EH (cell line): Measurements from ENCODE around the gene DPYSL4.

Experiments used
- DNase-seq: peaks from one replicate; pipeline ENCODE4 v3.0.0-alpha.2; 2015; ENCODE audit warnings: low read depth

DPYSL4 gene

DNA sequence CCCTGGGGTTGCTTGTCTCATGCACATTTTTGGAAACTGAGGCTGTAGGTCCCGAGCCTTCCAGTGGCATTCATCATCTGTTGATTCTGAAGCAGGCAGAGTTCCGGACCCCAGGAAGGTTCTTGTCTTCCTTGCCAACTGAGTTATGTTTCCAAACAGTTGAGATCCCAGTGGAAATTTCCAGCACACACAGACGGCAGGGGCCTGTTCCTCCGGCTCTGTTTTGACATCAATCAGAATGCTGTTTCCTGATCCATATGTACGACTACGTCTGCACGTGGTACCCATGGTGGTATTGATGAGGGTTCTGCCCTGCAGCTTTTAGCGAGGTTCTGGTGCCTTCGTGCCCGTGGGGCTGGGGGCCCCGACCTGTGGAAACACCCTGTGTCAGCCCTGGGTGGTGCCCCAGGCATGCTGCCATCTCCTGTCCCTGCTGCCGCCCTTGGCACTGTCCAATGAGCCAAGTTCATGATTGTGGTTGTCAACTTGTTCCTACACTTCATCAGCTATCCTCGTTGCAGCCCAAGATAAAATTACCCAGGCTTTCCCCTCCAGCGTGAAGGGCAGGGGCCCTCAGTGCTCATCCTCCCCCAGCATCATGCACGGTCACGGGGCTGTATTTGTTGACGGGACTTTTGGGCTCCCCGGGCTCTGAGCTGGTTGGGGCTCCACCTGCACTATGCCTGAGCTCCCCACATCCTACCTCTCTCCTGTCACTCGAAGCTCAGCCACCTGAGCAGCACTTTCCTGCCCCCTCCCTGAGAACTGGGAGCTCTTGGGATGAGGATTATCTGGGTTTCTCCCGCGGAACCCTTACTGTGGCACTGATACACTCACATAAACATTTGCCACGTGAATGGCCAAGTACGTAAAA, 7.8 kb upstream of the DPYSL4 start:
- DNase-seq = no peak

DNA sequence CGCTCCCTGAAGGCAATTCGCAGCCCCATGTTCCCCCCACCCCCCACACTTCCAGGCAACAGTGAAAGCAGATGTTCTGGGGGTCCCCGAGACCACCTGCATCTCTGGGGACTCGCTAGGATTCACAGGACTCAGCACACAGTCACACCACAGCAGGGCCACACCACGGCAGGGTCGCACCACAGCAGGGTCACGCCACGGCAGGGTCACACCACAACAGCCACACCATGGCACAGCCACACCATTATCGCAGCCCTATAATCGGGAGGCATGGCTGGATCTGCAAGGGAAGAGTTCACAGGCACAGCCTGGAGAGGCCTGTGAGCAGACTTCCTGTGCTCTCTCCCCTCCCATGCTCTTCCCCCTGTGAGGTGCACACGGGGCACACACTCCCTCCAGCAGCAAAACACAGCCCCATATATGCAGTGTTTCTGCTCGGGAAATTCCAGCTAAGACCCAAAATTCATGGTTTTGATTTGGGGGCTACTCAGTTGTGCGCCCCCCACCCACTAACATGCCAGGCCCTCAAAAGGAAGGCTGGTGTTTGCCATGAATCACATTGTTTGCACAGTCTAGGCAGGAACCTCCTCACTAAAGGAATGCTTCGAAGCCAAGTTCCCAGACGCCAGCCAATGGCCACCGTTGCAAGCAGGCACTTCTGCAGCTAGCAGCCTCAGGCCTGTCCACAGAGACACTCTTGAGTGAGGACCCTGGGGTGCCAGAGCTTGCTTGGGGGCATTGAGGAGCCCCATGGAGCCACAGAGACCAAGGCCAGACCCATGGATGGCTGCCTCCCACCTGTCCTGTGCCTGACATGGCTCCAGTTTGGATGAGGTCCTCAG, 7.0 kb upstream of the DPYSL4 start:
- no peak for DNase-seq

DNA sequence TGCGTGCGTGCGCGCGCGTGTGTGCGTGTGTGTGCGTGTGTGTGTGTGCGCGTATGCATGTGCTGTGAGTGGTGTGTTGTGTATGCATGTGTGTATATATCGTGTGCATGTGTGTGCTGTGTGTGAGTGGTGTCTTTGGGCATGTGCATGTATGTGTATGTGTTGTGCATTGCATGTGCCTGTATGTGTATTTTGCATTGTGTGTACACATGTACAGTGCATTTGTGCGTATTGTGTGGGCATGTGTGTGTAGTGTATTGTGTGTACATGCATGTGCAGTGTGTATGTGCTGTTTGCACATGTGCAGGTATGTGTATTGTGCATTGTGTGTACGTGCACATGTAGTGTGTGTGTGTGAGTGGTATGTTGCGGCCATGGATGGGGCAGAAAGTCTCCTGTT, 6.0 kb upstream of the DPYSL4 start:
- DNase-seq = no peak

DNA sequence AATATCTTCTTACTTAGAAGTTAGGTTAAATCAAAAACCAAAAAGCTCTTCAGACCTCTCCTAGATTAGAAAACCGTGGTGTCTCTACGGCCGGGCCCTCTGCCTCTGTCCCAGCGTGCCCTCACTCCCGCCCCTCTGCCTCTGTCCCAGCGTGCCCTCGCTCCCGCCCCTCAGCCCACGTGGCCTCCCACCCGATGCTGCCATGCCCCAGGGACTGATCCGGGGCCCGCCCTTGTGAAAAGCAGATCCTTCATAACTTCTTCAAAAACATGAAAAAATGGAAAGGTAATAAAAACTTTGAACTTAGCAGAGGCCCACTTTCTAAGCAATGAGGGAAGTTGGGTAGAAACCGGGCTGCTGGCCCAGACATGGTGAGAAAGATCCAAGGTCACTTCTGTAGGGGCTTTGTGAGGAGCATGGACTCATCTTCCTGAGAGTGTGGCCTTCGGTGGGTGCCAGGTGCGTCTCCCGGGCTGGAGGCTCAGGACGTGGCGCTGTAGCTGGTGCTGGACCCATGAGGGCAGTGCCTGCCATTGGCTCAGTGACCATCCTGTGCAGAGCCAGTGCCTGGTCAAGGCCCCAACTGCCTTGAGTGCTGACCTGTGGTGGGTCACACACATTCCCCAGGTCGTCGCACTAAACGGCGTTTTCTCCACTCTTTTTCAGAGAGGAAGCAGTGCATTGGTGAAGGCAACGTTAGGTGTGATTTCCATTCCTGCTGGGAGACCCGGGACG, 4.9 kb upstream of the DPYSL4 start:
- no peak for DNase-seq

DNA sequence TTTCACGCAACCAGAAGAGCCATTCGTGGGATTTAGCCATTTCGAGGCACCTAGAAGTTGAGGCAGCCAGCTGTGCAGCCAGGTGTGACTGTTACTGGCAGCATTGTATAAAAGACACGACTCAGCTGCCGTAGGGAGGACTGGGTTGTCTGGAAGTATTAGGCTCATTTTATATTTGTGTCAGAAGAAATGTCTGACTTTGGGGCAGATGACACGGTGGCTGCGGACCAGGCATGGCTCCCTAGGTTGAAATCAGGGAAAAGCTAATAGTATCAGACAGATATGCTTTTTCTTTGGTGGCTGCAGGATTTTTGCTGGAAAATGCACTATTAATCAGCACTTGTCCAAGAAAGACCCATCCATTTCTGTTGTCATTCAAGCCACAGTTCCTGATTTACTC, 4.2 kb upstream of the DPYSL4 start:
- no peak for DNase-seq

DNA sequence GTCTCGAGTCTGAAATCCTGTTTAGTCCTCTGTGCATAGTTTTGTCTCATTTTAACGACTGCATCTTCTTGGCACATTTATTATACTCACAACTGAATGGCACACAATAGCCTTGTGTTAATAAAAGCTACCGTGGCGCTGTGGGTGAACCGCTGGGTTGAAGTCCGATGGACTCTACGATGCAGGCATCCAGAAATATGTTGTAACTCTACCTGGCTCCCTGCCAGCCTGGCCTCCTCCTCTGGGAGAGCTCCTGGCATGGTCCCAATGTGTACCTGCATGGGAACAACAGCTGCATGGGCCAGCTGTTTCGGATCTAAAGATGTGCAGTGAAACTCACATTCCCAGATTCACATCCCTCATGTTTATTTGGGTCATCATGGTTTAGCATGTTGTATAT, 3.7 kb upstream of the DPYSL4 start:
- no peak for DNase-seq

DNA sequence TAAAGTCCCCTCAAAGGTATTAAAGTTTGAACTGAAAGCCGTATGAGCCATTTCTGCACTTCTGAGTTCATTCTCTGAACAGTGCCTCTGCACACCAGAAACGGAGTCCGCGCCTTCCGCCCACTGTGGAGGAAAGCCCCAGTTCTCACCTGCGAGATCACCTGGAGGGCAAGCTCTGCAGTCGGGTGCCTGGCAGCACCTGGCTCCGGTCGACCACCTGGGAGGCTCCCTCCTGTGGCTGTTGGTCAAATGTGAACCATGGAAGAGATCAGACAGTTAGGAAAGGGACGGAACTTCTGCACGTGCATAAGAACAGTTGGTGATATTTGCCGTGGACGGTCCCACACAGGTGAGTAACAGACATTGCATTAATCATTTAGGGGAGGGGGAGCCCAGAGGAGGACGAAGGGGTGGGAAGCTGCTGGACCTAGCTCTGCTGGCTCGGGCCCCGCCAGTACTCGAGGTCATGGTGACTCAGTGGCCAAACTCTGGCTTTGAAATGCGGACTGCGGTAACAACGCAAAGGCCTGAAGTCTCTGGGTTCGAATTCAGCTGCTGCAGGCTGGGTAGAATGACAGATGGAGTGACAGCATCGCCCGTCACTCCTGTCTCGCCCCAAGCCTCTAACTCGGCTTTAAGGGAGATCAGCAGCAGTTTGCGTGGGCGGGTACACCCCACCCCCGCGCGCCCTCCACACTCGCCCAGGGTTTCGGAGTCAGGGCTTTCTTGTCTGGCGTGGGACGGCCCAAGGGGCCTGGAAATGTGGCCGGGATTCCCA, 1.7 kb upstream of the DPYSL4 start:
- DNase-seq = no peak

DNA sequence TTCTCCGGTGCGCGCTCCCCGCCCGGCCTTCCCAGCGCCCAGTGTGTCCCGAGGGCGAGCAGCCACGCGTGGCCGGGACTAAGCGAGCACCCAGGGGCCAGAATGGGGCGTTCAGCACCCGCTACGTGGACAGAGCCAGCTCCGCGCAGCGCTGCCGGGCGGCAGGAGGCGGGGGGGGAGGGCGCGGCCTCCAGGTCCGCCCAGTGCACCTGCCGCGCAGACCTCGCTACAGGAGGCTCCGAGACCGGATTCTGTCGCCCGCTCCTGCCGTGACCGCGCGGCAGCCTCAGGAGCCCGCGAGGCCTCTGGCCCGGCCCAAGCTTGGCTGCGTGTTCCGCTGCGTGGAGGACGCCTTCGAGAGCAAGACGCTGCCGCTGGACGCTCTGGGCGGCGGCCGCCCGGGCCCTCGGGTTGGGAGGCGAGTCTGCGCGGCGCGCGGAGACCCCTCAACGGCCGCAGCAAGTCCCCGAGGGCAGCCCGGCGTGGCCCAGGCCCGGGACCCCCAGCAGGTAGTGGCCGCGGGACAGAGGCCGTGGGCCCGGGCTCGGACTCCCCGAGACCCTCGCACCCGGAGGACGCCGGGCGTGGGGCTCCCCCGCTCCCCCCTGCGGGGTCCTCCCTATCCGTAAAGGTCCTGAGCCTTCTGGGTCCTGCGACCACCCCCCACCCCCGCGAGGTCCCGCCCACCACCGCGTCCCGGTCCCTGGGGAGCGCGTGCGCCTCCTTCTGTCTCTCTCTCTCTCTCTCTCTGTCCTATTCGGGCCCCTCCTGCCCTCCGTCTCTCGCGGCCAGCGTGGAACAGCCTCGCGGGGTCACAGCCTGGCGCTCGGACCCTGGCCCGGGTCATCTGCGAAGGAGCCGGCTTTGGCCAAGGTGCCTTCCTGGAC, 904 bp upstream of the DPYSL4 start:
- DNase-seq = peak; percentile 33

DNA sequence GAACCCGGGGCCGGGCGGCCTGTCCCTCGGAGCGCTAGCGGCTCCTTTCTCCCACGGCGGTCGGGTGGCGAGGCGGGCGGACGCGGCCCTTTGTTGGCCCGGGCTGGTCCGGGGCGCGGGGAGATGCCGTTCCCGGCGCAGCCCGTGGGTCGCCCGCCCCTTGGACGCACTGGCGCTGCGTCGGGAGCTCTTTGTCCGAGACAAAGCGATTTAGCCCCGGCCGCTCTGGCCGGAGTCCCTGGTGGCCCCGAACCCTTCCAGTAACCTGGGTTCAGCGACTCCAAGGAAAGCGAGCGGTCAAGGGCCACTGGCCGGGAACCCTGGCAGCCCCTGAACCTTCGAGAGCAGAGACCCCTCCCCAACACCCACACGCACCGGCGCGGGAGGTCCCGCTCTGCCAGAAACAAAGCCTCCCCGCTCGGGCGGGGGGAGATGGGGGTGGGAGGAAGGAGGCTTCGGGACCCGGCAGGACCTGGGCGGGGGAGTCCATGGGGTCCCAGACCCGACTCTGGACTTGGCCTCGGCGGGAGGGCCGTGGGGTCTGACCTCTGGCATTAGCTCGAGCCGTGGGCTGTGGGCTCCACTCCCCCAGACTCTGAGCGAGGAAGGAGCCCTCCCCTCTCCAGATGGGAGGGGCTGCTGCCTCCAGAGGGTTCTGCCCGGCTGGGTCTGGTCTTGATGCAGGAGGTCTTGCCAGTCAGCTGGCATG, 836 bp downstream of the DPYSL4 start:
- DNase-seq = peak; percentile 21

DNA sequence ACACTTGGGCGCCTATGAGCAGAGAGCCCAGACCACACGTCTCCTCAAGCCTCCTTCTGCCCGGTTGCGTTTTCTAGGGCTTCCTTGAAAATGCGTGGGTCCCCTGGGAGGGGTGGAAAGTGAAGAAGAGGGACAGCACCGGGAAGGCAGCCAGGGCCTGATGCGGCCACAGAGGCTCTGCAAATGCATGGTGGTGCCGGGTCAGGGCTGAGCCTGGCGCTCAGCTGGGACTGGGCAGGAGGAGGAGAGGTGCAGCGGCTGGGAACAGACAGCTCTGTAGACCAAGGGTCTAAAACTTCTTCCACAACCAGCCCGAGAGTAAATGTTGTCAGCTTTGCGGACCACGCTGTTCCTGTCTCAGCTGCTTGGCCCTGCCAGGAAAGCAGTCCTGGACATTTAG, 1.6 kb downstream of the DPYSL4 start:
- DNase-seq = no peak

DNA sequence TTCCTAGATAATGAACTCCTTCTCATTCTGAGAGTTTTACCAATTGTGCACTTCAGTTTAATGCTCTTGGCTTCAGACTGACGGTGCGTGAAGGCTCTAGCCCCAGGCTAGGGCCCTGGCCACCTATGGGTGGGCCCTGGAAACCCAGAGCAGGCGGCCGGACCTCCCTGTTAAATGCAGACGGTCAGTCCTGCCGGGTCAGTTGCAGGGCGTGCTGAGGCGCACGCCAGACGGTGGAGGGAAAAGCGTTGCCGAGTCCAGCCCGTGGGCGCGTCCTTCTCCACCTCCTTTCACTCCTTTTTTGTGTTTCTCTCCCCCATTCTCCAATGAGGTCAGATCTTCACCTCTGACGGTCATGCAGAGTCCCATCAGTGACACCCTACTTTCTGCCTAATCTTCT, 2.3 kb downstream of the DPYSL4 start:
- DNase-seq = no peak

DNA sequence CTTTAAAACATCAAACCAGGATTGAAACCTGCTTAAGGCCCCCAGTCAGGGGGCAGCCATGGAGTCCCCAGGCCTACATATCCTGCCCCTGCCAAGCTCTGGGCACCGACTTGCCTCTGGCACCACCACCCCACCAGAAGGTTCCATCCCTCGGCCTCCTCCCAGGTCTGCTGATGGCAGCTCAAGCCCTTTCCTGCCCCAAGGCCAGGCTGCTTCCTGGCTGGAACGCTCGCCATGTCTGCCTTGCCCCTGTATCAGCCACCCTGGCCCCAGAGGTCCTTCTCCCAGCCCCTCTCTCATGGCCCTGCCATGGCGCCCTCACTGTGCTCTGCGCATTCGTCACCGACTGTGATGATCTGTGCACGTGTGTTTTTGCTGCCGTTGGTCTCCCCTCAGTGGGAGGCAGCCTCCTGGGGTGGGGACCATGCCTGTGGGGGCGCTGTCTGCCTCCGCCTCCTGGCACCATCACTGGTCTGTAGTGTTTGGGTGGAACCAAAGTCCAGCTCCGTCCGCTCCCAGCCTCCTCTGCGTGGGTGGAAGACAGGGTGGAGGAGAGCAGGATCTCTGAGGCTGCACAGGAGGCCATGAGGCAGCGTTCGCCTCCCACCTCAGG, 3.2 kb downstream of the DPYSL4 start:
- no peak for DNase-seq

DNA sequence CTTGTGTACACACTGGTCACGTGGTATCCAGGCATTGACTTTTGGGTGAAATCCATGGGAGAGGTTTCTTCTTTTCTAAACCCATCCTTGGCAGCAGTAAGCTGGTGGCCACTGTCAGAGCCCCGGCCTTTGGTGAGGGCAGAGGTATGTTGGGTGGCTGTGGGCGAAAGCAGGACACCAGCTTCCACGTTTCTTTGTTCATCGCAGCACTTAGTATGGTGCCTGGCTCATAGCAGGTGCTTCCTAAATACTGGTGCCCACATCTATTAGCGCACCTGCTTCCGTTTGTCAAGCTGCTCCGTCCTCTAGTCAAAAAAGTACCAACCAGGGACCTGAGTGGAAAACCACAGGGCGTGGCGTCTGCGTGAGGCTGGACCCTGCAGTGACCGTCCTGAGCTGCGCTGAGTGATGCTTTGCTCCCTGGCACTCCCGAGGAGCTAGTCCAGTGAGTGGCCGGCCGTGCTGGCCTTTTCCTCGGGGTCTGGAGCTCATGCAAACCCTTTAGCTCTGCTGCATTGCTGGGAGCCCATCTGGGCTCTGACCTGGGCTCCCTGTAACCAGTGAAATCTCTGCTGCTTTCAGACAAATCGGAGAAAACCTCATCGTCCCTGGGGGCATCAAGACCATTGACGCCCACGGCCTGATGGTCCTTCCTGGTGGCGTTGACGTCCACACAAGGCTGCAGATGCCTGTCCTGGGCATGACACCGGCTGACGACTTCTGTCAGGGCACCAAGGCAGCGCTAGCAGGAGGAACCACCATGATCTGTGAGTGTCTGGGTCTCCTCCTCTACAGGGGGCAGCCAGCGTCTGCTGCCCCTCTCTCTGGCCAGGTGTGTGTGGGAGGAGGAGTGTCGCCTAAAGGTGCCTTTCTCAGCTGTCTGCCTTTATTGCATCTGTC, 5.6 kb downstream of the DPYSL4 start:
- DNase-seq = no peak

DNA sequence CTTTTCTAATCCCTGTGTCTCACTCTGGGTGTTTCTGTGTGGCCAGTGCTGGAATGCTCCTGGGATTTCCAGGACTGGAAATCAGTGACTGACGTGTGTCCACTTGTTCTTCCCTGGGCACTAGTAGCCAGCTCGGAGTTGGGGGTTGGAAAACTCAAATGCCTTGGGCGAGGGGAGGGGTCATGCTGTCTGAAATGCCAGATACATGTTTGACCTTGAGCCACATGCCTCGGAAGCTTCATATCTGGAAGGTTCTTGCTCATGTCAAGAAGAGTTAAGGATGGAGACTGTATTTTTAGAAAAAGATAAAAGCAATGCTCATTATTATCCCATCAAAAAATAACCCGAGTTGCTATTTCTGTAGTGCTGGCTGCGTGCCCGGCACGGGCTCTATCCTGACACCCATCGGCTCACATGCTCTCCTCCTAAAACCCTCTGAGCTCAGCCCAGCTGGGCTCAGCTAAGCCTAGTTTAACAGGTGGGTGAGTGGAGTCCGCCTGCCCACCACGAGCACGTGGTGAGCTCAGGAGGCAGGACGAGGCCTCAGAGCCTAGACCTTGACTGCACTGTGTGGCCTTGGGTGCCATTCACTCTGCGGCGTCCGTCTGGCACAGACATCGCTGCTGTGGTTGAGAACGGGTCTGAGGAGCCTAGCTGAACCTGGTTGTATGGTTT, 6.4 kb downstream of the DPYSL4 start:
- no peak for DNase-seq

DNA sequence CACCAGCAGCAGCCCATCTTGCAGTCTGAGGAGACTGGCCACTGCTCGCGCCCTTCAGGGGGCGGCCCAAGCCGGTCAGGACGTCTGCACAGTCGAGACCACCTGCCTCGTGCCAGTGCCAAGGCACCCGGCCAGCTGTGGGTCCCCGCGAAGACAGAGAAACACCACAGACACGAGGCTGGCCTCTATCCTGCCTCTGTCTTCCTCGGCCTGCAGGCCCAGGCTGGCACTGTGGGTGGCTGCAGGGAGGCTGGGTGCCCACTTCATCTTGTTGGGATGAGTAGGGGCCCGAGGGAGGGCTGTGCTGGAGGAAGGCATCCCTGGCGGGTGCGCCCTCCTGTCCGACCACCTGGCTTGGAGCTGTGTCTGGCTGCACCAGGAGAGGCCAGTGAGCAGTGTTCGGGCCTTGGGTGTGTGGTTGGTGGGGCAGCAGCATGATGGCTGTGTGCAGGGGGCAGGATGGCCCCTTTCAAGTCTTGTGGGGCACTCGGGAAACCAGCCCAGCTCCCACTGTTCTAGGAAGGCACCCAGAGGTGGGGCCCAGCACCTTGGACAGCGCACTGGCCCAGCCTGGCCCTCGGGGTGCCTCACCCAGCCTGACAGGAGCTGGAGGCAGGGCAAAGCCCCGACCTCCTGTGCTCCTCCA, 7.3 kb downstream of the DPYSL4 start:
- peak; percentile 47 for DNase-seq

DNA sequence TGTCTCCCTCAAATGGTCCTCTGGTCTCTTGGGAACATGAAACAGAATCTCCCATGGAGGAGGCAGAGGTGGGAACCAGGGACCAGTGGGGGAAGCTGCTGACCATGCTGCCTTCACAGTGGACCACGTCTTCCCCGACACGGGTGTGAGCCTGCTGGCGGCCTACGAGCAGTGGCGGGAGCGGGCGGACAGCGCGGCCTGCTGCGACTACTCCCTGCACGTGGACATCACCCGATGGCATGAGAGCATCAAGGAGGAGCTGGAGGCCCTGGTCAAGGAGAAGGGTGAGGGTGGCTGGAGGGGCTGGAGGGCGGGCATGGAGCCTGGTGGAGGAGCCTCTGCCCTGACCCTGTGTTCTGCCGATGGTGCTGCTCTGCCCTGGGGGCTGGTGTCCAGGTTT, 8.0 kb downstream of the DPYSL4 start:
- no peak for DNase-seq

DNA sequence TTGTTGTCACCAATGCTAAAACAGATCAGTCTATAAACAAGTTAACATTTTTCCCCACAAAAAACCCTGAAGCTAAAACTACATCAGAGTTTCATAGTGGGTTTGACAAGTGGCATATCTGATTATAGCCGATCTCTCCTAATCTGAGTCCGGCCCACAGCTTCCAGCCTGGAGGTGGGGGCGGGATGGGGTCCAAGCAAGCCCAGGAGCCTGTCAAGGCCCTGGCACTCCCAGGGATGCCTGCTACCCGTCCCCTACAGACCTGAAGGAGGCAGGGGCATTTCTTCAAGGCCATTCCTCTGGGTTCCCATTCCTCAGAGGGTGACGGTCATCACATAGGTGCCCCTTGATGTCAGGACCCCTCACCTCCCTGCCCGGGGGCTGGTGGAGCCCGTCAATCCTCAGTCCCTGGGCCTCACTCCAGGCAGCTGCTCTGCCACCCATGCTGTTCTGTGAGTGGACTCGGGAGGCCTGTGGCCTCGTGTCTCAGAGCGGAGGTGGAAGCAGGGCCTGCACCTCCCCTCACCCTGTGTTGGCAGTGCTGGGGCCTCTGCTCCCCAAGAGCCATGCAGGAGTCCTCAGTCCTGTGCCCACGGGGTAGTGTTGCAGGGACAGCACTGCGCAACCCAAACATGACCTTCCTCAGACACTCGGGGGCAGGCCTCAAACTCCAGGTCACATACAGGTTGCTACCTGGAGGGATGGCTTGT, 8.8 kb downstream of the DPYSL4 start:
- no peak for DNase-seq
